Prostate gland (tissue), 2 donors: ENCODE data around the gene B4GALNT4.
"Not testable (repeated sequence)": the region's sequence is repeated elsewhere in the genome, so short reads cannot be mapped to it uniquely, and the experiment has no call there.

ENCODE experiments used
- POLR2A ChIP-seq: fragments of 450-650 bp; IDR thresholded peaks from one replicate; pipeline ENCODE4 v1.6.1; 2016; ENCODE audit warnings: antibody characterized with exemption, mild to moderate bottlenecking
- TF ChIP-seq, protein P1 (sequence below), 4 experiments: fragments of 200-600 bp in 2 of 4; fragments of 450-650 bp in 2 of 4; sonication (generic) in 2 of 4; IDR thresholded peaks; 1 replicate in 3 of 4; 2 replicates in 1 of 4; pipeline ENCODE4 v1.5.1; 2016 to 2019; ENCODE audit warnings: antibody characterized with exemption in 4 of 4, mild to moderate bottlenecking in 2 of 4, moderate library complexity in 2 of 4

DNA sequence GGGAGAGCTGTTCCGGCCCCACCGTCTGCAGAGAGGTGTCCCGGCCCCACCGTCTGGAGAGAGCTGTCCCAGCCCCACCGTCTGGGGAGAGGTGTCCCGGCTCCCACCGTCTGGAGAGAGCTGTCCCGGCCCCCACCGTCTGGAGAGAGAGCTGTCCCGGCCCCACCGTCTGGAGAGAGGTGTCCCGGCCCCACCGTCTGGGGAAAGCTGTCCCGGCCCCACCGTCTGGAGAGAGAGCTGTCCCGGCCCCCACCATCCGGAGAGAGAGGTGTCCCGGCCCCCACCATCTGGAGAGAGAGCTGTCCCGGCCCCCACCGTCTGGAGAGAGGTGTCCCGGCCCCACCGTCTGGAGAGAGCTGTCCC lies 5.9 kb upstream of the B4GALNT4 start:
- TF ChIP-seq, protein P1, sequence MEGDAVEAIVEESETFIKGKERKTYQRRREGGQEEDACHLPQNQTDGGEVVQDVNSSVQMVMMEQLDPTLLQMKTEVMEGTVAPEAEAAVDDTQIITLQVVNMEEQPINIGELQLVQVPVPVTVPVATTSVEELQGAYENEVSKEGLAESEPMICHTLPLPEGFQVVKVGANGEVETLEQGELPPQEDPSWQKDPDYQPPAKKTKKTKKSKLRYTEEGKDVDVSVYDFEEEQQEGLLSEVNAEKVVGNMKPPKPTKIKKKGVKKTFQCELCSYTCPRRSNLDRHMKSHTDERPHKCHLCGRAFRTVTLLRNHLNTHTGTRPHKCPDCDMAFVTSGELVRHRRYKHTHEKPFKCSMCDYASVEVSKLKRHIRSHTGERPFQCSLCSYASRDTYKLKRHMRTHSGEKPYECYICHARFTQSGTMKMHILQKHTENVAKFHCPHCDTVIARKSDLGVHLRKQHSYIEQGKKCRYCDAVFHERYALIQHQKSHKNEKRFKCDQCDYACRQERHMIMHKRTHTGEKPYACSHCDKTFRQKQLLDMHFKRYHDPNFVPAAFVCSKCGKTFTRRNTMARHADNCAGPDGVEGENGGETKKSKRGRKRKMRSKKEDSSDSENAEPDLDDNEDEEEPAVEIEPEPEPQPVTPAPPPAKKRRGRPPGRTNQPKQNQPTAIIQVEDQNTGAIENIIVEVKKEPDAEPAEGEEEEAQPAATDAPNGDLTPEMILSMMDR (IDR thresholded peaks at IDR 0.05) = not testable (repeated sequence)
- not testable (repeated sequence) for TF ChIP-seq POLR2A
